Measurements from ENCODE around the gene SMAD5. TPM values are rescaled to one million over a fixed set of nuclear protein-coding genes. Genes with fewer than 3 reads are reported as not detected.
A peak's percentile ranks its signal among the peaks of the same experiment; 100 is the strongest.

The SMAD5 gene
- total RNA-seq, 1 donor from 2014 or later = 37.2 TPM

DNA sequence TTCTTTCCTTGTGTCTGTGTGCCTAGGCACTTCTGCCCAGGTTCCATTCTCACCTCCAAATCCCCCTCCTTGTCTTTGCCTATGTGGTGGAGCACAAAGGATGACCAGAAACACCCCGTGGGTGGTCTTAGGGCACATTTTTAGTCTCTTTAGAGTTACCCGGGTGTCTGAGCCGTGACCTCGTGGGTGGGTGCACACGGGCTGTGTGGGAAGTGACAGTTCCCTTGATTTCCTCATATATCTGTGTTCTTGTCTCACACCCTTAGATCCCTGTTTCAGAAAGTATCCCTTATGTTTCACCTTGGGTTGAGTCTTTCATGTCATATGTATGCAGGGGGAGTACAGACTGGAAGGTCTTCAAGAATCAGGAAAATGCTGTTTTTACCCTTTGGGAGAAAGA is 73.7 kb downstream of the SMAD5 start:
- intact Hi-C loops (cut with DNase I) = no loop called here
- ATAC-seq (ENCODE audit: poor library complexity) (no peak), DNase-seq (no peak)

DNA sequence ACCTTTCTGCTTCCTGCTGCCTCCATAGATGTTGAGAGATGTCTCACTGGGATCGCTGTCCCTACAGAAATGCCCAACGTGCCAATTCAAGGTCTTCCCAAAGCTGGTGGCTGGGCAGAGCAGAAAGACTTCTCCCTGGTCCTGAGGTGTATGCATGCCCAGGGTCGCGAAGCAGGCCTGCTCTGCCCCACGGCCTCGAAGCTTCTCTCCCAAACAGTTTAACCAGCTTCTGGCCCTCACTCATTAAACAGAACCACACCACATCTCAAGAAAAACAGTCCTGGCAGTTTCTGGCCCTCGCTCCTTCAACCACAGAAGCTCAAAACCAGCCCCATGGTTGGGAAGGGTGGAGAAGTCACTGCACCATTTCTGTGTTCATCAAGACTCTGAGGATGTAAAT is 75.0 kb downstream of the SMAD5 start:
- ATAC-seq (ENCODE audit: poor library complexity) = no peak
- intact Hi-C loops (cut with DNase I) = no loop called here
- DNase-seq = no peak

GRCh38 chr5:136208916-136209315 is 76.3 kb downstream of the SMAD5 start:
- DNase-seq (no peak), ATAC-seq (ENCODE audit: poor library complexity) (no peak)
- intact Hi-C loops (cut with DNase I) = no loop called here

- no peak for DNase-seq
- ATAC-seq (ENCODE audit: poor library complexity) = no peak
- intact Hi-C loops (cut with DNase I) = no loop called here
Measured at GRCh38 chr5:136209346-136209910, 76.8 kb downstream of the SMAD5 start.

- DNase-seq (no peak), ATAC-seq (ENCODE audit: poor library complexity) (no peak)
- intact Hi-C loops (cut with DNase I) = no loop called here
Measured at GRCh38 chr5:136210259-136210658, 77.6 kb downstream of the SMAD5 start.

GRCh38 chr5:136211282-136212040 is 78.8 kb downstream of the SMAD5 start:
- no peak for ATAC-seq (ENCODE audit: poor library complexity)
- DNase-seq = no peak
- intact Hi-C loops (cut with DNase I) = loop anchor here (2.0 kb wide), 1 partner anchor 325 kb away; no protein-coding TSS in a partner anchor

DNA sequence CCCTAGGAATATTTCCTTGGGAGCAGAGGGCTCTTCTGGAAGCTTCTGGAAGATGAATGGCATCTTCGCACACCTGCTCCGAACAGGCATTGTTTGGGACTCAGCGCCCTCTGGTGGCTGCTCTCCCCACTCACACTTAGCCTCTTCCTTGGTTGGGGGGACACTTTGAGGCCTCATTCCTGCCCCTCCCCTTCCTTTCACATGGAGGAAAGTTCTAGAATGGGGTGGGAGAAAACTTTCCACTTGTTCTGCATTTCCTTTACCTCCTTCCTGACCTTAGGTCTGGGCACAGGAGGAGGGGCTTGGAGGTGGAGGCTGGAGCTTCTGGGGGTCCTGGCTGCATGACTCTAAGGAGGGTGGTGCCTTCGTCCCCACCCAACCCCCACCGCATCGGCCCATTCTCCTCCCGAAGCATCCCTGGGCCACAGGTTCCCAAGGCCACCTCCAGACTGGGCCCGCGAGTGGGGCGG is 79.6 kb downstream of the SMAD5 start:
- intact Hi-C loops (cut with DNase I) = loop anchor here (2.0 kb wide), 1 partner anchor 325 kb away; no protein-coding TSS in a partner anchor
- DNase-seq (peak; percentile 64), ATAC-seq (ENCODE audit: poor library complexity) (peak; percentile 67)

DNA sequence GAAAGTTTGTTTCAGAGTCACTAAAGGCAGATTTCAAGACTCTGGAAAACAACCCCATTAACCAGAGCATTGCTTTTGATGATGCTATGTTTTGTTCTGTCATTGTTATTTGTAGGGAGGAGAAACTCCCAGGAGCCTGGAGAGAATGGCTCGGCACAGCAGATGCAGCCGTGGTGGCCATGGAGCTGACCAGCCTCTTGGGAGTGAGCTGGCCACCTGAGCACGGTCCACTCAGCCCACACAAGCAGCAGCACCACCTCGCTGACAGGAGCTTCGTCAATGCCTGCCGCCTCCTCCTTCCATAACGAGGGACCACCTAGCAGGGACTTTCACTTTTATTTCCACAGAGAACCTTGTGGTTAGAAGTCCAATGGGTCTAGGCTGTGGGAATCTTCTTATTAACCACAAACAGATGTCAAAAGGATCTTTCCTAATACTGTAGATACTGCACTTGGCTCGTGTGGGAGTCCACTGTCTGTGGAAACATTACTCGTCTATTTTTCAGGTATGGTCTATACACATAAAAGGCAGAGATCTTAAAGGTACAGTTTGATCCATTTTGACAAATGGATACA is 81.4 kb downstream of the SMAD5 start:
- DNase-seq (no peak), ATAC-seq (ENCODE audit: poor library complexity) (no peak)
- intact Hi-C loops (cut with DNase I) = loop anchor here (2.0 kb wide), 1 partner anchor 327 kb away; no protein-coding TSS in a partner anchor

DNA sequence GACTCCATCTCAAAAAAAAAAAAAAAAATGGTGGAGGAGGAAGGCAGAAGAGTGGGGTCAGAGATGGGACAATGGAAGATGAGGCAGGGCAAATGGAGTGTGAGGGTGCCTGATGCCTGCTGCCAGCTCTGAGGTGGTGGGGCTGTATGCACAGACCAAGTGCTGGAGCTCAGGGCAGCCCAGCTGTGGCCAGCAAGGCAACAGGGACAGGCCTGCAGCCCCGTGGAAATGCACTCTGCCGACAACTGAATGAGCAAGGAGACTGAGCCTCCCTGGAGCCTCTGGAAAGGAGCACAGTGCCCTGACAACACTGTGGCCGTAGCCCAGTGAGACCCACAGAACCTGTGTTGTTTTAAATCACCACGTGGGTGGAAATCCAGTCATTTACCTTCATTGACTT is 83.2 kb downstream of the SMAD5 start:
- ATAC-seq (ENCODE audit: poor library complexity) (no peak), DNase-seq (no peak)
- intact Hi-C loops (cut with DNase I) = no loop called here

DNA sequence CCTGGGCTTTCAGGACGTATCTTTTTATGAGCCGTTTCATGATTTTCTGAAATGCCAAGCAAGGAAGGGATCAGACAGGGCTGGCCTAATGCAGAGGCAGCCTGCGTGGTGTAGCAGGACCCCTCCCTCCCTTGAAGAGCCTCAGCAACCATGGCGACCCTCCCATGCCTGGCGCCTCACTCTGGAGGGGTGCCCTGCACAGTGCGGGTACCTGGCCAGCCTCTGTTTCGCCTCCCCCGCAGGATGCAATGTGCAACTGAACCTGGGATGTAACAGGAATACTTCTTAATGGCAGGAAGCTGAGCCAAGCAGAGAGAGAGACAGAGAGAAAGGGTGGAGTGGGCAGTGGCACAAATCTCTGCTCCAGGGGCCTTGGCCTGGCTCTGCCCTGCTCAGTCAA is 83.6 kb downstream of the SMAD5 start:
- no peak for DNase-seq
- intact Hi-C loops (cut with DNase I) = no loop called here
- no peak for ATAC-seq (ENCODE audit: poor library complexity)

DNA sequence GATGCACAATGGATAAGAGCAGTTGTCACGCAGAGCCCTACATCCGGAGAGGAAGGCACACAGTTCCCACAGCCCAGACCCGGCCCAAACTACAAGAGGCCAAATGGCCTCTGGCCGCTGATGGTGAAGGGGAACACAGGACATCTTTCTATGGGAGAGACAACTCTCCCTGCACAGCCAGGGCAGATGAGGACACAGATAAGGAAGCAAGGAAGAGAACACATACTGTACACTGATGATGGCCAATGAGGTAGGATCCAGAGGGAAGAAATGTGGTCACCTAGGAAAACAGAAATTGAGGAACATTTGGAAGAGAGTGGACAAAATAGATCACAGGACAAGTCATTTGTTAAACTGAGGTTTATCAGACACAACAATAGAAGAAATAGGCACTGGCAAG is 88.7 kb downstream of the SMAD5 start:
- ATAC-seq (ENCODE audit: poor library complexity) (no peak), DNase-seq (no peak)
- intact Hi-C loops (cut with DNase I) = no loop called here

DNA sequence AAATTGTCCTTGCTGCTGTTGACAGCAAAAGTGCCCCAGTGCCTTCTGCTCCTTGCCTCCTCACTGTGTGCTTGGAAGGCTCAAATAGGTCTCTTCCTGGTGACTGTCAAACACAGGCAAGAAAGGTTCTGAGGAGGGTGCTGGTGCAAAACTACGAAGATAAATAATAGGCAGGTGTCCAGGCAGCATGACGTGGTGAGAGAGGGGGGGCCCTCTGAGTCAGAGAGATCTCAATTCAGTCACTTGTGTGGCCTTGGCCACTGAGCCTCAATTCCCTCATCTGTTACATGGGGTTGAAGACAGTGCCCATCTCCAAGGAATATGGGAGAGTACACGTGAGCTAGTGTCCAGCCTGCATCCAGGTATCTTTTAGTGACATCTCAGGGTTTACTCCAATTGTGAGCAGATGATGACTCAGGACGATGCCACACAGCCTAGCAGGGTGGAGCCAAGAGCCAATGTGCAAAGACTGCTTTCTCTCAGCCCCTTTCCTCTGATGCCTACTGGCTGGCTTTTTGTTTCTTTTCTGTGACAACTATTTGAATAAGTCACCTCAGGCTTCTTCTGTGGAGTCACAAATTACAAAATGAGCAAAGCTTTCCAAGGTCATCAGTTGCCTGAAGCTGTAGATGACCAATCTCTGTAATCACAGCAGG is 90.1 kb downstream of the SMAD5 start:
- DNase-seq (no peak), ATAC-seq (ENCODE audit: poor library complexity) (no peak)
- intact Hi-C loops (cut with DNase I) = no loop called here

- DNase-seq = no peak
- intact Hi-C loops (cut with DNase I) = no loop called here
Measured at GRCh38 chr5:136225796-136226195, 93.2 kb downstream of the SMAD5 start.

GRCh38 chr5:136226401-136226800 is 93.8 kb downstream of the SMAD5 start:
- DNase-seq = no peak
- intact Hi-C loops (cut with DNase I) = no loop called here
- no peak for ATAC-seq (ENCODE audit: poor library complexity)

More at GRCh38 chr5:136225796-136226195, 93.2 kb downstream of the SMAD5 start:
- no peak for ATAC-seq (ENCODE audit: poor library complexity)

- ATAC-seq (ENCODE audit: poor library complexity) = no peak
- intact Hi-C loops (cut with DNase I) = no loop called here
- DNase-seq = no peak
Measured at GRCh38 chr5:136228136-136228757, 95.6 kb downstream of the SMAD5 start.

DNA sequence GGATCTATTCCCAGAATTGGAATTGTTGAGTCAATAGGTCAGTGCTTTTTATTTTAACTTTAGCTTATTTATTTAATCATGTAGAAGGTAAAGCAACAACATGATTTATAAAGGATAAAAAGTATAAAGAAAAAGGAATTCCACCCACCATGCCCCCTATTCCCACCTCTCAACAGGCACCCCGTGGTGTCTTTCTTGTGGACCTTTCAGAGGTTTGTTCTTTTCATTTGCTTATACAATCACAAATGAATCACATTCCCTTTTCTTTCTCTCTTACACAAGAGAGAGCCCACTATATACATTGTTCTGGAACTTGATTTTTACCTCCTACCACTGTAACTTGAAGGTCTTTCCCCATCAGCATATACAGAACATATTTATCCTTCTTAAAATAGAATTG is 97.5 kb downstream of the SMAD5 start:
- no peak for ATAC-seq (ENCODE audit: poor library complexity)
- DNase-seq = no peak
- intact Hi-C loops (cut with DNase I) = no loop called here

DNA sequence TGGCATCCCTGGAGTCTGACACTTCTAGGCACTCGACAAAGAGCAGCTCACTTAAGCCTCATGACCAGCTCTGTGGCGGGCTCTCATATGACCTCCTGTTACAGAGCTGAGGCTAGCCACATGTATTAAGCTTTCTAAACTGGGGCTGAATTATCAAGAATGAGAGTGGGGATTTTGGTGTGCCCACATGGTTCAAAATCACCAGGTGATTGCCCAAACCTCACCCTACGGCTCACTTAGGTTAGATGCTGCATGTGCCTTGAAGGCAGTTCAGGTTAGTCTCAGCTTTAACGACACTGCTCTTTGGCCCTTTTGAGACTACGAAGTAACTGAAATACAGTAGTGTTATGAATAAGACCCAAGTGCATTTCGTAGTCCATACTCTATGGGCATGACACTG is 99.7 kb downstream of the SMAD5 start:
- ATAC-seq (ENCODE audit: poor library complexity) = no peak
- intact Hi-C loops (cut with DNase I) = no loop called here
- no peak for DNase-seq

All from Right ventricle myocardium superior (tissue), 1 donor.